ENCODE results near the gene LAX1.
"Not testable (repeated sequence)": the region's sequence is repeated elsewhere in the genome, so short reads cannot be mapped to it uniquely, and the experiment has no call there.

The LAX1 gene

GRCh38 chr1:203768256-203768655, 3.3 kb downstream of the LAX1 start:
- no peak for DNase-seq (ENCODE audit: low spot score)

DNA sequence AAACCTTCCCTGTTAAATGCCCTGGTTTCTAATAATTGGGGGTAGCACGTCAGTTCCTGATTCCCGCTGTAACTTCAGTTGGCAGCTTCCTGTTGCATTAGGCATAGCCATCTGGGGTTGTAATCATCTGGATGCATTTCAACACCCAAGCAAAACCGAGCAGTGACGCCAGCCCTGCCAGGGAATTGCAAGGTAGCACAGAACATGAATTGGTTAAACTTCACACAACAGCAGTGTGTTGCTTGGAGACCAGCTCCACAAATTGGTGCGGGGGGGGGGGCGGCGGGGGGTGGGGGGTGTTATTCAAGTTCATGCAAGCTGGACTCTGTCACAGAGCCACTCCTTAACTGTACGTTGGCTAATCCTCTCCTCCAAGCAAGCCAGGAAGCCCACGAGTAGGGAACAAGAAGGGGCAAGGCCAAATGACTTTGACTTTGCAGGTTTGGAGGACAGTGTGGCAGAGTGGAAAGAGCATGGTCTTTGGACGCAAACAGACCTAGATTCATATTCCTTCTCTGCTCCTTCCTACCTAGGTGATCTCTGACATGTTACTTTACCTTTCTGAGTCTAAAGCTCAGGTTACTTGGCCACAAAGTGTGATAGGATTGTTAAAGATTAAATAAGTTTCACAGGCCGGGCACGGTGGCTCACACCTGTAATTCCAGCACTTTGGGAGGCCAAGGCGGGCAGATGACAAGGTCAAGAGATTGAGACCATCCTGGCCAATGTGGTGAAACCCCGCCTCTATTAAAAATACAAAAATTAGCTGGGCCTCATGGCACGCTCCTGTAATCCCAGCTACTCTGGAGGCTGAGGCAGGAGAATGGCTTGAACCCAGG, 4.7 kb downstream of the LAX1 start:
- peak; percentile 67 for DNase-seq (ENCODE audit: low spot score)

DNA sequence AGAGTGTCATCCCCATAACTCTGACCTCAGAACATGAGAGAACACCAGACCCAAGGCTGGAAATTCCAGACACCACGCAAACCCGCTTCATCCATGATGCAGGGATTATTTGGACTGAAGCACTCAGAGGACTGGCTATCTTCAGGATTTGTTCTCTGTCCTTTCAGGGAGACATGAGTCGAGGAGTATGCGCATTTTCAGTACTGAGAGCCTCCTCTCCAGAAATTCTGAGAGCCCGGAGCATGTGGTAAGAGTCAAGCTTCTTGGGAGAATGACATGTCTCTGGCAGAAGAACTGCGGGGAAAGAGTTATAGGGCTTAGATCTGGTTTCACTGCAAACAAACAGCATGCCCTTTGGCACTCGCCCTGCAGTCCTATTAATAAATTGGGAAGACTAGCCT, 6.9 kb downstream of the LAX1 start:
- no peak for DNase-seq (ENCODE audit: low spot score)

- no peak for DNase-seq (ENCODE audit: low spot score)
Measured at GRCh38 chr1:203772836-203773235, 7.9 kb downstream of the LAX1 start.

- DNase-seq (ENCODE audit: low spot score), result no peak
Measured at GRCh38 chr1:203776636-203777035, 11.7 kb downstream of the LAX1 start.

- no peak for DNase-seq (ENCODE audit: low spot score)
Measured at GRCh38 chr1:203777596-203777995, 12.6 kb downstream of the LAX1 start.

GRCh38 chr1:203778146-203778545, 13.2 kb downstream of the LAX1 start:
- no peak for DNase-seq (ENCODE audit: low spot score)

- no peak for DNase-seq (ENCODE audit: low spot score)
Measured at GRCh38 chr1:203778789-203779188, 13.8 kb downstream of the LAX1 start.

DNA sequence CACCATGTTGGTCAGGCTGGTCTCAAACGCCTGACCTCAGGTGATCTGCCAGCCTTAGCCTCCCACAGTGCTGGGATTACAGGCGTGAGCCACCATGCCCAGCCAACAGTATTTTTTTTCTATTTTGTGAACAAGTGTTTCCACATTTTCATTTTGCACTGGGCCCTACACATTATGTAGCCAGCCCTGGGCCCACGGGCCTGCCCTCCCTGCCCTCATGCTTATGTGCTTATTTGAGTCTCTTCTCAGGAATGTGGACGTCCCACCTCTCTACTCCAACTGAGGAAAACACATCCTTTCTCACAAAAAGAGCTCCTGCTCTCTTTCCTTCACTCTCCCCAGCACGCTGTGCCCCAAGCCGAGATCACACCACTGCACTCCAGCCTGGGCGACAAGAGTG, 17.0 kb downstream of the LAX1 start:
- DNase-seq (ENCODE audit: low spot score), result no peak

DNA sequence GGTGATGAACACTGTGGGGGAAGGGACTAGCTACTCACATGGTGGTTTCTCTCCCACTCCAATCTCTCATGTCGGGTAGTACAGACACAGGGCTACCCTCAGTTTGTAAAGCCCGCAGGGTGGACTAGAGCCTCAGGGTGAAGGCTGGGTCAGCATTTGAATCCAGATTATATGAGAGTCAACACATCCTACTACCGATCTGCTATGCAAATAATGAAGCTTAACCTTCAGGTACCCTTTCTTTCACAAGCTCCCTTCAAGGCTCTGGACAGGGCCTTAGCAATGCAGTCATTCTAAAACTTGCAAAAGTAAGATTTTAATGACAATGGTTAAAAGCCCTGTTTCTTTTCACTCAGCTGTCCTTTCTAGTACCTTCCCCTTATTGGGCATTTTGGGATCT, 25.0 kb downstream of the LAX1 start:
- no peak for DNase-seq (ENCODE audit: low spot score)

GRCh38 chr1:203791498-203791897, 26.5 kb downstream of the LAX1 start:
- no peak for DNase-seq (ENCODE audit: low spot score)

- no peak for DNase-seq (ENCODE audit: low spot score)
Measured at GRCh38 chr1:203792486-203792885, 27.5 kb downstream of the LAX1 start.

DNA sequence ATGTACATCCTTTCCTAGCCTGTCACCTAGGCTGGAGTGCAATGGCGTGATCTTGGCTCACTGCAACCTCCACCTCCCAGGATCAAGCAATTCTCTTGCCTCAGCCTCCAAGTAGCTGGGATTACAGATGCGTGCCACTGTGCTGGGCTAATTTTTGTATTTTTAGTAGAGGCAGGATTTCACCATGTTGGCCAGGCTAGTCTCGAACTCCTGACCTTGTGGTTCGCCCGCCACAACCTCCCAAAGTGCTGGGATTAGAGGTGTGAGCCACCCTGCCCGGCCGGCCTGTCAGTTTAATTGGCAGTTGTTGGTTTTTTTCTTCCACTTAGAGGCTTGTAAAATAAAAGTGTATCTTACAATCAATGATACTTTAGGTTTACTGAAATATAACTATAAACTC, 28.6 kb downstream of the LAX1 start:
- not testable (repeated sequence) for DNase-seq (ENCODE audit: low spot score)

DNA sequence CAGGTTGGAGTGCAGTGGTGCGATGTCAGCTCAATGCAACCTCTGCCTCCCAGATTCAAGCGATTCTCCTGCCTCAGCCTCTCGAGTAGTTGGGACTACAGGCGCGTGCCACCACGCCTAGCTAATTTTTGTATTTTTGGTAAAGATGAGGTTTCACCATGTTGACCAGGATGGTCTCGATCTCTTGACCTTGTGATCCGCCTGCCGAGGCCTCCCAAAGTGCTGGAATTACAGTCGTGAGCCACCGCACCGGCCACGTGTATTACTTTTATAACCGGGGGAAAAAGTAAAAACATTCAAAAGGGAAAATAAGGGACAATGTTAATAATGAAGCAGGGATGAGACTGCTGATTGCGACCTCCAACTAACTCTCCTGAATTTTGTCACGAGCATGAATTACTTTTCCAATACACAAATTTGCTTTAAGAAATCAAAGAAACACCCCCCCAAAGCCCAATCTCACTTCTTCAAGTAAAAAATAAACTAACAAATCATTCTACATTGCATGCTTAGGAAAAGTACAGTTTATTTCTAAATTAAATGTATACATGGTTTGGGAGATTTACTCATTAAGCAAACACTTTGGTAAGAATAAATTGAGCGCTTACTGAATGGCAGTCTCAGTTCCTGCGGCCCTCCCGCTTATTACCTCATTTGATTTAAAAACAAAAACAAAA, 29.9 kb downstream of the LAX1 start:
- no peak for DNase-seq (ENCODE audit: low spot score)

DNA sequence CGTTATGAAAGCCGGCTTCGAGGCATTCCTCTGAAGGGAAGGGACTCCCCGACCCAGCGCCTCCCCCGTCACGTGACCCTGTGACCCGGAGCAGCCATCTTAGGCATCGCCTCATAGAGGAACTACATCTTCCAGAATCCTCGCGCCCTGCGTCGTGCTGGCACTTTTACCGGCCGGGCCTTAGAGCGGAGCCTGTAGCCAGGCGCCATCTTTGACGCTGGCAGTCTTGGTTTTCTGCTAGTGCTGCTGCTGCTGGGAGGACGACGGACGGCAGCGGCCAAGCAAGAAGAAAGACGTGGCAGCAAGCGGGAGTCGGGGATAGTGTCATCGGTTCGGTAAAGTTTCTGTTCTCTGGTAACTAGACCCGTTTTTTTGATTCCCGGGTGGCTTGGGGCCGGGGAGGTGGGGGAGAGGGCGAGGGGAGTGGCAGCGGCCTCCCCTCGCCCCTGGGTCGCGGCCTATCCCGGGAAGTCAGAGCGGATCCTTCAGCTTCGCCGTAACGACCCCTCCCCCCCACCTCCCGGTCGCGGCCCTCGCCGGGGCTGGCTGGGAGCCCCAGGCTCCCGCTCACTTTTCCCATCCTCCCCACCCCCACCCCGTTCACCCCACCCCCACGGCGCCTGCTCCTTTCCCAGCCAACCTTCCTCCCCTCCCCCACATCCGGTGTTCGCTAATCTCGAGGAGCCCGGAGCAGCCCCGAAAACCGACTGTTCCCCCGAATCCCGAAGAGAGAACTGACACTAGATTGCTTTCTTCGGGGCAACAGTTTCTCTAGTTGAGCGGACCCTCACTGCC, 30.7 kb downstream of the LAX1 start, which contains the start of the genes ZBED6 and ZC3H11A:
TSS of gene ZBED6 (plus strand) at position 183 of the 795 bp plus-strand sequence. CDS start 1,900 bp downstream, outside the sequence.
TSS of gene ZC3H11A (plus strand) at position 183 of the 795 bp plus-strand sequence. CDS start 21,448 bp downstream, outside the sequence.
- peak; percentile 88 for DNase-seq (ENCODE audit: low spot score)

DNA sequence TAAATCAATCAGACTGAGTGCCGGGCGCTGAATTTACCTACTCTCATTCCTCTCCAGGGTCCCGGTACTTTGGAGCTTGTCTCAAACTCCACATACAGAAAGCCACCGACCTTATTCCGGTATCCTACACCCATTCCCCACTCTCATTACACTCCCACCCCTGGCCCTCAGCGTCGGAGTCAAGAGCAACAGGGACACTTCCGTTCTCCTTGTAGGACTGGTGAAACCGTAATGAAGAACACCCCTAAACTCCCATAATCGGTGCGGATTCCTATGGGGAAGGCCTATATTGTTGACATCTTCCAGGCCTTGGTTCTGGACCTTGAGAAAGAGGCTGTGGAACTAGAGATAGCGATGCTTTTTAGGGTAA, 31.2 kb downstream of the LAX1 start:
- no peak for DNase-seq (ENCODE audit: low spot score)

DNA sequence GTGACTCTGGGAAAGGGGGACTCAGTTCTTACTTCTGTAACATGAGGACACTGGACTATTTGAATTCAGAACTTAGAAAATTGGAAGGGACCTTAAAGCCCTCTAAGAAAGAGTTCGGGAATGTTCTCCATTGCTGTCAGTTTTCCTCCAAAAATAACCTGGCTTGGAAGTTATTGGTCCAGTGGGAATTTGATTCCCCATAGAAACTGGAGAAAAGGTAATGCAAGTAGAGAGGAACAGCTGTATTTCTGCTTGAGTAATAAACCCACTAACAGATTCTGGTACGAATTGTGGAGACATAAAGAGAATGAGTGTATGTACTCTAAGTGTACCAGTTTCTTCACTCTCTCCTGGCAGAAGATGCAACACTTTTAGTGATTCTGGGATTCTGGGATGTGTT, 32.2 kb downstream of the LAX1 start:
- no peak for DNase-seq (ENCODE audit: low spot score)

- no peak for DNase-seq (ENCODE audit: low spot score)
Measured at GRCh38 chr1:203797948-203798655, 33.1 kb downstream of the LAX1 start.

- DNase-seq (ENCODE audit: low spot score), result no peak
Measured at GRCh38 chr1:203799157-203799556, 34.2 kb downstream of the LAX1 start.

GRCh38 chr1:203799971-203800370, 35.0 kb downstream of the LAX1 start:
- DNase-seq (ENCODE audit: low spot score), result no peak

- no peak for DNase-seq (ENCODE audit: low spot score)
Measured at GRCh38 chr1:203805689-203806088, 40.7 kb downstream of the LAX1 start.

DNA sequence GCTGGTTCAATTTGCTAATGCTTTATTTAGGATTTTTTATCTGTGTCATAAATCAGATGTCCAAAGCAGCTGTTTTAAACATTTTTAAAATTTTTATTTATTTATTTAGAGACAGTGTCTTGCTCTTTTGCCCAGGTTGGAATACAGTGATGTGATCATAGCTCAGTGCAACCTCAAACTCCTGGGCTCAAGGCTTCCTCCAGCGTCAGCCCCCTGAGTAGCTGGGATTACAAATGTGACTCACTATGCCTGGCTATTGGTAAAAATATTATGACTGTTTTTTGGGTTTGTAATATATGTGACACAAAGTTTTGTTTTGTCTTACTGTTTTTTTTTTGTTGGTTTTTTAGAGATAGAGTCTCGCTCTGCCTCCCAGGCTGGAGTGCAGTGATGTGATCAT, 42.2 kb downstream of the LAX1 start:
- no peak for DNase-seq (ENCODE audit: low spot score)

Data from HuH-7 (cell line).